Bronchial epithelial cell (primary cell): ENCODE results near the gene AHNAK. TPM values are rescaled to one million over a fixed set of nuclear protein-coding genes. Genes with fewer than 3 reads are reported as not detected.

Experiments
- DNase-seq: peaks from one replicate; pipeline ENCODE4 v3.0.0-alpha.2; 2010; ENCODE audit warnings: low read depth
- FAIRE-seq: peaks from 2 replicates; lab custom pipeline; 2011; peaks lifted over from hg19 to GRCh38; lab: Jason Lieb, UNC
- H3K27me3 ChIP-seq: 2 replicates; pipeline ENCODE4 v1.5.1; 2011; ENCODE audit warnings: low read length; ENCODE audit not compliant: control insufficient read depth, insufficient read depth
- H3K36me3 ChIP-seq: 2 replicates; pipeline ENCODE4 v1.5.1; 2011; ENCODE audit warnings: low read length; ENCODE audit not compliant: control insufficient read depth, insufficient read depth
- H3K4me3 ChIP-seq: 2 replicates; pipeline ENCODE4 v1.5.1; 2011; ENCODE audit warnings: mild to moderate bottlenecking, low read depth, low read length, control low read depth
- total RNA-seq: library from RNA; depleted of rRNA; stranded (reverse); fragments of >200 nt; gene quantifications from 2 replicates; pipeline ENCODE4 v1.2.1, GENCODE V29; 2014
- TF ChIP-seq, protein P1 (sequence below): IDR thresholded peaks from 2 replicates; pipeline ENCODE4 v1.5.1; 2011; ENCODE audit warnings: mild to moderate bottlenecking, moderate library complexity, low read length, control low read depth, inconsistent platforms; ENCODE audit not compliant: insufficient read depth, severe bottlenecking

Gene AHNAK
- total RNA-seq, 1 donor from 2014 or later: 354 TPM

DNA sequence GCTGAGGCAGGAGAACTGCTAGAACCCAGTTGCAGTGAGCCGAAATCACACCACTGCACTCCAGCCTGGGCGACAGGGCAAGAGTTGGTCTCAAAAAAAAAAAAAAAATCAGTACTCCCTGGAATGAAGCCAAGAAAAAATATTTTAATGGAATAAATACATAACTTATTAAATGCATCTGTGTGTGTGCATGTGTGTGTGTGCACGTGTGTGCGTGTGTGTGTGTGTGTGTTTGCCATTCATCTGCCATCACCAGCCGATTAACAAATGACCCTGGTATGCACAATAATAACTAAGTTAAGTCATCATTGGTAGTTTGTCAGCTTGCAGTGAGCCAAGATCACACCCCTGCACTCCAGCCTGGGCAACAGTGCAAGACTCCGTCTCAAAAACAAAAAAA lies 162.8 kb downstream of the AHNAK start:
- TF ChIP-seq, protein P1, sequence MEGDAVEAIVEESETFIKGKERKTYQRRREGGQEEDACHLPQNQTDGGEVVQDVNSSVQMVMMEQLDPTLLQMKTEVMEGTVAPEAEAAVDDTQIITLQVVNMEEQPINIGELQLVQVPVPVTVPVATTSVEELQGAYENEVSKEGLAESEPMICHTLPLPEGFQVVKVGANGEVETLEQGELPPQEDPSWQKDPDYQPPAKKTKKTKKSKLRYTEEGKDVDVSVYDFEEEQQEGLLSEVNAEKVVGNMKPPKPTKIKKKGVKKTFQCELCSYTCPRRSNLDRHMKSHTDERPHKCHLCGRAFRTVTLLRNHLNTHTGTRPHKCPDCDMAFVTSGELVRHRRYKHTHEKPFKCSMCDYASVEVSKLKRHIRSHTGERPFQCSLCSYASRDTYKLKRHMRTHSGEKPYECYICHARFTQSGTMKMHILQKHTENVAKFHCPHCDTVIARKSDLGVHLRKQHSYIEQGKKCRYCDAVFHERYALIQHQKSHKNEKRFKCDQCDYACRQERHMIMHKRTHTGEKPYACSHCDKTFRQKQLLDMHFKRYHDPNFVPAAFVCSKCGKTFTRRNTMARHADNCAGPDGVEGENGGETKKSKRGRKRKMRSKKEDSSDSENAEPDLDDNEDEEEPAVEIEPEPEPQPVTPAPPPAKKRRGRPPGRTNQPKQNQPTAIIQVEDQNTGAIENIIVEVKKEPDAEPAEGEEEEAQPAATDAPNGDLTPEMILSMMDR: no peak
- FAIRE-seq: no peak

More for the DNA sequence above, 162.8 kb downstream of the AHNAK start:
- H3K36me3 ChIP-seq: no peaks in the 10 kb centered on the region
- H3K27me3 ChIP-seq: no peaks in the 10 kb centered on the region
- no peak overlapping the region for H3K4me3 ChIP-seq
- DNase-seq: no peak

Other genes with a start within 250 kb of the AHNAK start
- gene SCGB1D4, start 247.7 kb downstream of the AHNAK start, total RNA-seq: not detected in 2 replicates
- gene ASRGL1, start 209.4 kb downstream of the AHNAK start, total RNA-seq: 0.13 and 0.53 TPM in 2 replicates
- gene SCGB1A1, start 127.8 kb downstream of the AHNAK start, total RNA-seq: not detected in 2 replicates
- gene EEF1G, start 27.1 kb upstream of the AHNAK start, total RNA-seq: 2,058 and 2,441 TPM in 2 replicates
- gene TUT1, start 44.7 kb upstream of the AHNAK start, total RNA-seq: 7.0 and 9.5 TPM in 2 replicates
- gene MTA2, start 55.1 kb upstream of the AHNAK start, total RNA-seq: 150 and 162 TPM in 2 replicates
- gene EML3, start 66.0 kb upstream of the AHNAK start, total RNA-seq: 10.0 and 11.1 TPM in 2 replicates
- 2.6 and 2.8 TPM in 2 replicates for gene ROM1, start 66.5 kb upstream of the AHNAK start, total RNA-seq
- 24.2 and 26.2 TPM in 2 replicates for gene B3GAT3, start 75.2 kb upstream of the AHNAK start, total RNA-seq
- gene GANAB, start 99.8 kb upstream of the AHNAK start, total RNA-seq: 138 TPM in 2 replicates
- gene INTS5, start 106.5 kb upstream of the AHNAK start, total RNA-seq: 17.1 and 19.8 TPM in 2 replicates
- gene C11orf98, start 118.4 kb upstream of the AHNAK start, total RNA-seq: 79.5 and 83.7 TPM in 2 replicates
- 12.3 and 21.3 TPM in 2 replicates for gene CSKMT, start 118.5 kb upstream of the AHNAK start, total RNA-seq
- 27.9 and 29.4 TPM in 2 replicates for gene UQCC3, start 124.9 kb upstream of the AHNAK start, total RNA-seq
- 0.77 and 1.1 TPM in 2 replicates for gene LBHD1, start 125.5 kb upstream of the AHNAK start, total RNA-seq
- gene UBXN1, start 132.3 kb upstream of the AHNAK start, total RNA-seq: 176 and 227 TPM in 2 replicates
- 0.26 and 1.2 TPM in 2 replicates for gene LRRN4CL, start 142.7 kb upstream of the AHNAK start, total RNA-seq
- gene BSCL2, start 160.6 kb upstream of the AHNAK start, total RNA-seq: 23.7 and 42.0 TPM in 2 replicates
- not detected in 2 replicates for gene GNG3, start 160.9 kb upstream of the AHNAK start, total RNA-seq
- gene HNRNPUL2, start 180.7 kb upstream of the AHNAK start, total RNA-seq: 9.2 and 15.2 TPM in 2 replicates
- gene TTC9C, start 181.7 kb upstream of the AHNAK start, total RNA-seq: 21.4 and 27.4 TPM in 2 replicates
- 11.0 and 11.6 TPM in 2 replicates for gene ZBTB3, start 207.4 kb upstream of the AHNAK start, total RNA-seq
- 102 and 121 TPM in 2 replicates for gene POLR2G, start 214.8 kb upstream of the AHNAK start, total RNA-seq
- 16.6 and 17.1 TPM in 2 replicates for gene TAF6L, start 224.6 kb upstream of the AHNAK start, total RNA-seq
- gene TMEM179B, start 240.6 kb upstream of the AHNAK start, total RNA-seq: 19.0 and 30.0 TPM in 2 replicates
- 18.6 and 19.5 TPM in 2 replicates for gene TMEM223, start 245.2 kb upstream of the AHNAK start, total RNA-seq